Inflammatory macrophage treated with lipopolysaccharide for 4 hours (primary cell): ENCODE data around the gene ACOXL.
A peak's percentile ranks its signal among the peaks of the same experiment; 100 is the strongest.
"Not testable (repeated sequence)": the region's sequence is repeated elsewhere in the genome, so short reads cannot be mapped to it uniquely, and the experiment has no call there.

Experiments used
- DNase-seq: peaks from one replicate; pipeline ENCODE4 v3.0.0-alpha.2; 2020

ACOXL gene

DNA sequence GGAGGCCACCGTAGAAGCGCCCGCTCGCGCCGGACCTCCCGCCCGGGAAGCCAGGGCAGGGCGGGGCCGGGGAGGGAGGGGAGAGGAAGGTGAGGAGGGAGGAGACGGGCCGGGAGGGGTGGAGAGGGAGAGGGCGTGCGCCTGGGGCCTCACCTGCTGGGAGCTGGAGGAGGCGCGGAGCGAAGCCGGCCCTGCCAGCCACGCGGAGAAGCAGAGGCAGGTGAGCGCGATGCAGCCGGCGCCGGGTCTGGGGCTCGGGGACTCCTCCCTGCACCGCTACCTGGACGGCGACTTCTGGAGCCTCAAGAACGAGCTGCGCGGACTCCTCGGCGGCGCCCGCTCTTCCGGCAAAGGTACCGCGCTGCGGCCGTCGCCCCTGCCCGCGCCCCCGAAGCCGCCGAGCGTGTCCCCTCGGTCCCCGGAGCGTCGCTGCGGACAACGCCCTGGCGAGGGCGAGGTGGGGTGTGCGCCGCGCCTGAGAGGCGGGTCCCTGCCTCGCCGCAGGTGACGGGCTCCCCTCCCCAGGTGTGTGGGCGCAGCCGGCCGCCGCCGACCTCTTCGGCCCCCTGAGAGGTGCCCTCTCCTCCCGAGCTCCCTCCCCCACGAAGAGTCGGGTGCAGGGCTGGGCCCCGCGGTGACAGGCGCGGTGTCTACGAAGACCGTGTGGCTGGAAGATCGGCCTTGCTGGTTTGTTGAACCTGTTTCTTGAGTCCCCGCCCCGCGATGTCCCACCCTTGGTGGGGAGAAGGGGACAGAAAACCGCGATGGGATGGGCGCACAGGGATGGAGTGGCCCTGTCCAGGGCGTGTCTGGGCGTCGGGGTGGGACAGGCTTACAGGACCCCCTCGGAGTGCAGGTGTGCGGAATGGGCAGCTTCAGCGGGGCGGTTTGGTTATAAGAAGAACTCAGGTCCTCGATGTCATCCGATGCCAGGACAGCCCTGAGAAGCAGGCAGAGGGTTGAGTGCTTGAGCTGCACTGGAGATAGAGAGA lies at the start of gene ACOXL:
Gene ACOXL (plus strand): TSS at position 152 of the 992 bp plus-strand sequence. CDS start 35,817 bp downstream, outside the sequence.
- no peak for DNase-seq

DNA sequence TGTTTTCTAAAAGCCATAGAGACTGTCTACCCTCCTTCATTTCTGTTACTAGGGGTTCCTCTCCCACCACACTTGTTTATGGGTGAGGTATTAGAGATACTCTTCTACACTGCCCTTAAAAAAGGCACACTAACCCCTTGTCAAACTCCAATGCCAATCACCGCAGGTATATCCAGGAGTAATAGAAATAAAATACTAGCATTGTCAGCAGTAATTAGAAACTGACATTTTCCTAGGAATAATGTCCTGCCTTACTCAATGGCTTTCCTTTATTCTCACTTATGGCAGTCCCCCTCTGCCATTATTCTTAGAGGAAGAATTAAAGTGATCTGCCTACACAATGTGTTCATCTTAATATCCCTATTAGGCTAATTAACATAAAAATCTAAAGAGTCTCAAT lies 49.5 kb upstream of the ACOXL start:
- DNase-seq, result no peak

DNA sequence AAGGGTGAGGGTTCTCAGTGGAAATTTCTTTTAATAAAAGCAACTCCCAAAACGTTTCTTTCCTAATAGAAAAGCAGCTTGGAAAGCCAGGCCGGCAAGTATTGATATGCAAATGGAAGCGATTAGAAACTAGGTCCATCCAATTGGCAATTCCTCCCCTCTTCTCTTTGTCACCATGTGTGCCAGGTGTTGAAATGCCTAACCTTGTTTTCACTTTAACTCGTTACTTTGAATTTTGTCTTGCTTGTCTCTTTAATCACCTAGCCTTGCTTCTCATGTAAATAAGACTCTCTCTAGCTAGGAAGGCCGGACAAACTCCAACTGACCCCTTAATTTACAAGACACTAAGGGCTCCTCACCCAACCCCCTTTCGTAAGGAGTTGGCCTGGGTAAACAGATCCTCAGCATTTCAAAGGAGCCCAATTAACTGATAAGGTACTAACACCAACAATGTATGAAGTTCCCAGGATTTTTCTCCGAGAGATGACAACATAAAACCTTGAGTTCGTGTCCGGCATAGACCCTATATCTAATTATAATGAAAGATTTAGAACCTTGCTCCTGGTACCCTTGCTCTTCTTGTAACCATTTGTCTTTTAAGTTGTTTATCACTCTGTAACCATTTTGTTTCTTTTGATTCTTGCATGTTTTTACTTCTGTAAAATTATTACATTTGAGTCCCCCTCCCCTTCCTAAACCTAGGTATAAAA lies 44.4 kb upstream of the ACOXL start:
- DNase-seq, result not testable (repeated sequence)

DNA sequence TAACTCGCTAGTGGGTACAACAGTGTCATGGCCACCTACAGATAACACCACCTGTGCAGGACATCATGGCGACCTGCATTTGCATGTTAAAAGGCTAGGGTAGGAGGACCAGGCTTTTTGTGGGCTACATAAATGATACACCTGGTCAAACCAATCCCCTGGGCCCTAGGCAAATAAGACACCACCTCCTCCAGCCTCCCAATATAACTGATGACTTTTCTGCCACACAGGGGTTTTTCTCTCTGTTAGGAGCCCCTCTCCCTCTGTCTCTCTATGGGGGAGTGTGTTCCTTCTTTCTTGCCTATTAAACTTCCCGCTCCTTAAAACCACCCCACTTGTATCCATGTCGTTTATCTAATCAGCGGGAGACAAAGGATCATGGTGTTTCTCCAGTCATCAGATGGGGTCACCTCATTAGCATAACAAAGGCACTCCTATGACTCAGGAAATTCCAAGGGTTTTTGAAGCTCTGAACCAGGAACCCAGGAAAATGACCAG lies 43.7 kb upstream of the ACOXL start:
- DNase-seq, result no peak

DNA sequence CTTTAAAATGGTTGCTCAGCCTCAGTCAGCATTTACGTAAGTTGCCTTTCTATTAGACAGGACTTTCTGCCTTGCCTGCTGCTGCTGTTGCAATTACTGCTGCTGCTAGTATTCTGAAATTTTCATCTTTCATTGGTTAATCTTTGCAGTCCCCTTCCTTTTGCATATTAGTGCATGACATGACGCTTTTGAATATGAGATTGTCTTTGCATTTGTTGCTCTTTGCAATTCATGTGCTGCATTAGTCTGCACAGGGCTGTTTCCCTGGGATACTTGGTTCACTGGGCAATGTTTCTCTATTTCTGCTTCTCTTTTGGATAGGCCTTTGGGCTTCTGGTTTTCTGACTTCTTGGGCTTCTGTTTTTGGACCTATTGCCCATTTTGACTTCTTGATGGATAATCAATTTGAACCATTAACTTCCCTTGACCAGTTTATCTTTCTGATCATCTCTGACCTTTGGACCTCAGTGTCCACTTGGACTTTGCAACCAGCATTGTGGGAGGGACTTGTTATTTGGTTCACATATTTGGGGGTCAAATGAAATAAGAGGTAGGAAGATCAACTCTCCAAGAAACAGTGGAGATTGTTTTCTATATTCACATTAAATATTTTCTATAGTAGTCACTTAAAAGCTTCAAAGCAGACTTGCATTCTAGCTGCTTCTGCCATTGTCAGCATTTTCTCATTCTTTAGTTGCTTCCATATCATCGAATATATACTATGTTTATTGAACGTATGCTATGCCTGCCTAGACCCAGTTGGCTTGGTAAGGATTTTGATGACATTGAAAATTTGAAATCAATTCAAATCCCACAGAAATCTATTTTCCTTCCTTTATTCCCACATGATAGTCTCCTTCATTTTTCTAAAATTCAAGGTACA lies 42.0 kb upstream of the ACOXL start:
- DNase-seq, result no peak

DNA sequence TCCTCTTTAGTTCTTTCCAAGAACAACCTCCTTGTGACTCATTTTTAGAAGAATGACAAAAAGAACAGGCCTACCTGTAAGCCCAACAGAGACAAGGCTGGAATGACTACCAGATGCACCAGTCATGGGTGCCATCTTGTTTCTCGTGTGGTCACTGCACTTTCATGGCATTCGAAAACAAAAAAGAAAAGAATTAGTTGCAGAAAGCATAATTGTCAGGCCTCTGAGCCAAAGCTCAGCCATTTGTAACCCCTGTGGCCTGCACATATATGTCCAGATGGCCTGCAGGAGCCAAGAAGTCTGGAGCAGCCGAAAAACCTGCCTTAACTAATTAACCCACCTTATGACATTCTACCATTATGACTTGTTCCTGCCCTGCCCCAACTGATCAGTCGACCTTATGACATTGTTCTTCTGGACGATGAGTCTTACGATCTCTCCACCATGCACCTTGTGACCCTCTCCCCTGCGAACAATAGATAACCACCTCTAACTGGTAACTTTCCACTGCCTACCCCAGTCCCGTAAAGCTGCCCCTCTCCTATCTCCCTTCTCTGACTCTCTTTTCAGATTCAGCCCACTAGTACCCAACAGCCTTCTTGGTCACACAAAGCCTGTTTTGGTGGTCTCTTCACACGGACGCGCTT lies 40.6 kb upstream of the ACOXL start:
- no peak for DNase-seq

DNA sequence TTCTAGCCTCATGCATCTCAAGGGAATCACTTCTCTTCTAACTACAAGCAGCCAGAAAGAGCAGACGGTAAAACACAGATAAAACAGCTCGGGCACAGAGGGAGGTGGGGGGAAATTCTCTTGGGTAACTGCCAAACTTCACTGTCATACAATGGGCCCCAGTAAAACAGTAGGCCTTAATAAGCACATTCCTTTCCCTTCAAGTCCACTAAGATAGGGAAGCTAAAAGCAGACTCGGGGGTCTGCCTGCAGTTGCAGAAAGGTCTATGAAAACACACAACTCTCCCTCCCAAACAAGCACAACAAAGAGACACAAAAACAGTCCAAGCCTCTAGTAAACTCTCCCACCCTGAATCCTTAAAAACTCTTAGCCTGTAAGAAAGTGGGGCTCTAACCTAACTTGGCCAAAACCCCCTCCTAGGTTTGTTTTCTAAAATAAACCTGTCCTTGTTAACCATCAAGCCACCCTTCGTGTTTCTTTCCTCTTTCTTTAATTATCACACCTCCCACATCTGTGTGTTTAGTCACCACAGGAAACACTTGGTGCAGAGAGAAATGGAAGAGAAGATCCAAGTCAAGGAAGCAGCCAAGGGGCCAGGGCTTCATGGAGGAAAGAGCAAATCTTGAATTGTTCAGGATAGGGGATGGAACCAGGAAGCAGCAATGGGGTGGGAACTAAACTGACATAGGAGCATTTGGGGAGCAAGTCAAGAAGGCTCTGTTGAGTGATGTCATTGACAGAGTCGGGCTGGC lies 37.1 kb upstream of the ACOXL start:
- not testable (repeated sequence) for DNase-seq

DNA sequence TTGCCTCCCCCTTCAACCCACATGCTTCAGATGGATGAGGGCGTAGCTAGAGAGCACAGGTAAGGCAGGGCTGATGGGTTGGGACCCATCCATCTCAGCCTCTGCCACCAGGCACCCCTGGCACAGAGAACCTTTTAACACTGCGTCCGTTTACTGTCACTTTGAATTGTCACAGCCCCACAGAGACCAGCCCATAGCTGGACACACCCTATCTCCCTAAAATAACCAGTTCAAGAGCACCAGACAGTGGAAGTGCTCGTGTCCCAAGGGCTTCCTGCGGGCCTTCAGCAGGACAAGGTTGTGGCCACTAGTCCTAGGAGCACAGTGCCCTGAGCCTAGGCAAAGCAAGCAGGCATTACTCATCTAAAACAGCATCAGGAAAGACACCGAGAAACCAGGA lies 34.1 kb upstream of the ACOXL start:
- not testable (repeated sequence) for DNase-seq

DNA sequence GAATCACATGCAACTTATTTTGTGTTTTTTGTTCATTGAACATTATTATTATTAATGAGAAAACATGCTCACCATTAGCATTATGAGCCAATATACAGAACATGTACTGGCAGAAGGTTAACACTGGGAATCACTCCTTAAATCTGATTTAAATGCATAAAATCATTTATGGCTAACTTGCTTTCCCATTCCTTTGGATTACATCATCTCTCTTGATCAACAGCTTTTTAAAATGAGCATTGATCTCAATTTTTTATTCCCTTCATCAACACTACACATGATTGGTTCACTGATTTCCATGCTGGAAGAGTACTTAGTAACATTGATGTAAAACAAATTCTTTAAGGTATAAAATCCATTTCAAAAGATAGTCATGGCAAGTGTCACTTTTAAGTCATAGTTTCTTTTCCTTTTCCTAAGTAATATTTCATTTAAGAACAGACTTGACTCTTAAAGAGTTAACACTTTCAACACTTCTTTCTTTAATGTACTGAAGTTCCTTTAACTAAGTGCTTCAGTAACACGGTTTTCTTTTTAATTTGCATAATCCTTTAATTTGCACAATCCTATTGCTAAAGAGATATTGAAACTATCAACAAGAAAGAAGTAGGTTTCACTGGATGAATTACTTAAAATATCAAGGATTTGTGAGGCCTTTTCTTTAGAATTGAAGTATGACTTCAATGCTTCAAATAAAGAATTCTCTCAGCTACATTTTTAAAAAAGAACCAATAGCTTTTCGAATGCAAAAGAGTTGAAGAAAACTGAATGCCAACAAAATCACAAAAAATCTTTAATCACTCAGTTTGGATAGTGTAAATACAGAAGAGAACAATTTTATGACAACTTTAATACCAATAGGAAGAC lies 29.6 kb upstream of the ACOXL start:
- peak; percentile 91 for DNase-seq

DNA sequence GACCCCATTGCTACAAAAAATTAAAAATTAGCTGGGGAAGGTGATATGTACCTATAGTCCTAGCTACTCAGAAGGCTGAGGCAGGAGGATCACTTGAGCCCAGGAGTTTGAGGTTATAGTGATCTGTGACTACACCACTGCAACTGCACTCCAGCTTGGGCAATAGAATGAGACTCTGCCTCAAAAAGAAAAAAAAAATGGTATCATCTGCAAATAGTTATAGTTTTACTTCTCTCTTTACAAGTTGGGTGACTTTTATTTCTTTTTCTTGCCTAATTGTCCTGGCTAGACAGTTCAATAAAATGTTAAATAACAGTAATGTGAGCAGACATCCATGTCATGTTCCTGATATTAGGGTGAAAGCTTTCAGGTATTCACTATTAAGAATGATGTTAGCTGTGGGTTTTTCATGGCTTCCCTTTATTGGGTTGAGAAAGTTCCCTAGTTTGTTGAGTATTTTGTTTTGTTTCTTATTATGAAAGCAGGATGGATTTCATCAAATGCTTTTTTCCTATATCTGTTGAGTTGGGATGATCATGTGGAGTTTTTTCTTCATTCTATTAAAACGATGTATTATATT lies 24.9 kb upstream of the ACOXL start:
- DNase-seq, result peak; percentile 74

DNA sequence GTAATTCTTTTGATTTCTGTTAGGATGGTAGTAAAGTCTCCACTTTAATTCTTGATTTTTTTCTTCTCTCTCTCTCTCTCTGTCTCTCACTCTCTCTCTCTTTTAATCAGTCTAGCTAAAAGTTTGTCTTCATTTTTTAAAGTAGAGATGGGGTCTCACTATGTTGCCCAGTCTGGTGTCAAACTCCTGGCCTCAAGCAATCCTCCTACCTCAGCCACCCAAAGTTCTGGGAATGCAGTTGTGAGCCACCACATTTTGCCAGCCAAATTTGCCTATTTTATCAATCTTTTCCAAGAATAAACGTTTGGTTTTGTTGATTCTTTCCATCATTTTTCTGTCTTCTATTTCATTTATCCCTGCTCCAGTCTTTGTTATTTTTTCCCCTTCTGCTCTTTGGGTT lies 23.9 kb upstream of the ACOXL start:
- no peak for DNase-seq

DNA sequence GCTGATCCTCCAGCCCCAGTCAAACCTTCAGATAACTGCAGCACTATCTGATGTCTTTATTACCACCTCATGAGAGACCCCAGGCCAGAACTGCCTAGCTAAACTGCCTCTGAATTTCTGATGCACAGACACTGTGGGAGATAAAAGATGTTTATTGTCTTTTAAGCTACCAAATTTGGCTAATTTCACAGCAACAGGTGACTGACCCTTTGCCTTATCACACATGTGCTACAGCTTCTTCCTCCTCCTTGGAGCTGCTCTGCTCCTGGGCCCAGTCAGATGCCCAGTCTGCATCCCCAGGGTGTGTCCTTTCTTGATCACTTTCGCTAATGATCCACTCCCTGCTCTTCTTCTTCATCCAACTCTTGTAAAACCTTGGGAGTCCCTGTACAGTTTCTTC lies 19.6 kb upstream of the ACOXL start:
- DNase-seq, result no peak

DNA sequence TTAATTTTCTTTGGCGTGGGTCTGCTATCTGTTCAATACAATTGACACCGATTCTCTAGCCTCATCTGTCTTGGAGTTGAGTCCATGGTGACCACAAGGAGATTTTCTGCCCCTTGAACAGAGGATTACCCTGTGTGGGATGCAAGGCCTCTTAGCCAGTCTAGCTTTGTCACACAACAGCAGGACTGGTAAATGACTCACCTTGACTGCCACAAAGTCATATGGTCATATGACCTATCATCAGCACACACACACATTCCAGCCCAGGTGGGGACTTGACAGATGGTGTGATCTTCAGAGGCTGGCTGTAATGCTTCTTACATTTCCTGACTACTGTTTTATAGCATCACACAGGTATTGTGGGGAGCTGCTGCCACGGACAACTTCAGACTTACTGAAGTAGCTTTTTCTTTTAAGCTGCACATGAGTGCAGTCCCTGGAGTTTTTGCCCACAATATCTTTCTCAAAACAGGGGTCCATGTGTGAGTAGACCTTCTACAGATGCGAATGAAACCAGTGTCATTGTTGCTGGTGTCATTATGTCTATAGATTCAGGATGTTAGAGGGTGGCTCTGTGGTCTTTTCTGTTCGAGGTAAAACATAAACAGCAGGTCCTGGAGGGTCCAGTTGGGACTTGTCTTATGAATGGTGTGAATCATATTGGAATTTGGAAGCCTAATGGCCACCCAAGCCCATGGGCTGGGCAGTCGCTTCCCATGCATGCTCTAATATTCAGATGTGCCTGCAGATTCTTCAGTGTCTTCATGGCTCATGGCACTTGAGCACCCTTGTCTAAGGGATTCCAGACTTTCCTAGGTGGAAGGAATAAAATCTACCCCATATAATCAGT lies 18.6 kb upstream of the ACOXL start:
- no peak for DNase-seq

DNA sequence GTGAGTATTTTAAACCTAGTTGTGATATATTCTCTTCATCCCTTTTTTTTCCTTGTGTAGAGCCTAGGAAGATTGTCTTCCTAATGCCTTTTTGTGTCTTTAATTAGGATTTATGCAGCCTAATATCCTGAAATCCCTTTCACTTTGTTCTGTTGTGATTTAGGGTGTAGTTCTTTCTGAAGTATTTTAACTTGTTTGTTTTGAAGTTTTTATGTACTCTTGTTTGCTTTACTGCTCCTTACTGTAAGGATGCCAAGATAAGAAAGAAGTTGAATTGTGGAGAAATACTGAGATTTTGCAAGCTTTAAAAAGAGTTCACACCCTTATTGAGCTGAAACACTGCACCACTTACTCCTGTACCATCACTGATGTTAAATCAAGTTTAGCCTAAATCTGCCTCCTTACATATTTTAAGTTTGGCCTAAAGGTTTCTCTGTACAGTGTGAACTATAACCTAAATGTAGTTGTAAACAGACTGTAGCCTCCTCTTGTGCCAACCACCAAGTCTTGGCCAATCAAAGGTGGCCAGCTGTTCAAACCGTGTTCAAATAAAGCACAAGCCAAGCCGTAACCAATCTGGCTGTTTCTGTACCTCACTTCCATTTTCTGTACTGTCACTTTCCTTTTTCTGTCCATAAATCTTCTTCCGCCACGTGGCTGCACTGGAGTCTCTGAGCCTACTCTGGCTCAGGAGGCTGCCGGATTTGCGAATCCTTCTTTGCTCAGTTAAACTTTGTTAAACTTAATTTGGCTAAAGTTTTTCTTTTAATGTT lies 17.7 kb upstream of the ACOXL start:
- peak; percentile 42 for DNase-seq

DNA sequence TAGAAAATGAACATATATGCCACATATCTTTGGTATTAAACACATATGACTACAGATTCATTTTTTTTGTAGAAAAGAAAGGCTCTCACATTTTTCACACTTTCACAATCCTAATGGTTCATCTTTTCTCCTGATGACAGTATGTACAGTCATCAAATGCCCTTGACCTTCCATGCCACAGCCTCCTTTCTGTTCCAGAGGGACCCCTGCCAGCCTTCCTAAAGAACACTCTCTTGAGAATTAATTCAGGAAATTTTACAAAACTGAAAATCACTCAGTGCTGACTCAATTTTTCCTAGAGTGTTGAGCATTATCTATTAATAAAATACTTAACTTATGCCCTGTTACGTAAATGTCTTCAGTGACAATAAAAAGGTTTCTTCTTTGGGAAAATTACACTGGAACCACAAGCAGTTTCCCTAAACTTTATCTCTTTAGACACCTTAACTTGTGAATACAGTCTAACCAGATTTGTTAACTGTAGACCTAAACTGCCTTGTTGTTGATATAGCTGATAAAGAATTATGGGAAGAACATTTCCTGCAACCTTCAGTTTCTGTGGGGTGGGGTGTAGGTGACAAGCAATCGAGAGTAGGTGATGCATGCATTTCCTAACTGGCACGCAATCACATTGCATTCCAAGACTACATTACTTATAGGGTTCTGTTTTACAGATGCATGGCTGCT lies 15.3 kb upstream of the ACOXL start:
- DNase-seq, result peak; percentile 22

DNA sequence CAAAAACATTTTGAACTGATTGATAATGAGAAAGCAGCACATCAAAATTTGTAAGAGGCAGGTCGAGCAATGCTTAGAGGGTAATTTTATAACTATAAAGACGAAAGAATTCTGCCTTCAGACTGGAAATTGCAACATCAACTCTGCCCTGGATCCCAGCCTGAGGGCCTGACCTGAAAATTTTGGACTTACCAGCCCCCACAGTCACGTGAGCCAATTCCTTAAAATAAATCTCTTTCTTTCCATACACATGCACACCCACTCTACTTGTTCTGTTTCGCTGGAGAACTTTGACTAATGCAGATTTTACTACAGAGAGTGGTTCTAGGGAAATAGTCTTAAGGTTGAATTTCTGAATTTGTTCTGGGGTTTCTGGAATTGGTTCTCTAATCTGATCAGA lies 14.6 kb upstream of the ACOXL start:
- DNase-seq, result no peak

DNA sequence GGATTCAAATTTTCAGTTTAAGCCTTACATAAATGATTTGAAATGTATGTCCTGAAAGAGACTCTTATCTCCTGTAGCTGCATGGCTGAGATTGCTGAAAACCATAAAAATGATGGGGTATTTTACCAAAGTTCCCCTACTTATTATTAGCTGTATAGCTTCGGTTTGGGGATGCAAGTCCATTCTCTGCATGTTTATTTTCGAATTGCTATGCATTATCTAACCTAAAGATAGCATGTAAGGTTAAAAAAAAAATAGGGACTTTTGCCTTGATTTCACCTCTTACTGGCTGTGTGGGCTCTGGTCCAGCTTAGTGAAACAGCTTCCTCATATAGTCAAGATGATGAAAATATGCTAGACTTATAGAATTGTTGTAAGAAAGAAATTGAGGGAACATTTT lies 14.0 kb upstream of the ACOXL start:
- DNase-seq, result no peak

DNA sequence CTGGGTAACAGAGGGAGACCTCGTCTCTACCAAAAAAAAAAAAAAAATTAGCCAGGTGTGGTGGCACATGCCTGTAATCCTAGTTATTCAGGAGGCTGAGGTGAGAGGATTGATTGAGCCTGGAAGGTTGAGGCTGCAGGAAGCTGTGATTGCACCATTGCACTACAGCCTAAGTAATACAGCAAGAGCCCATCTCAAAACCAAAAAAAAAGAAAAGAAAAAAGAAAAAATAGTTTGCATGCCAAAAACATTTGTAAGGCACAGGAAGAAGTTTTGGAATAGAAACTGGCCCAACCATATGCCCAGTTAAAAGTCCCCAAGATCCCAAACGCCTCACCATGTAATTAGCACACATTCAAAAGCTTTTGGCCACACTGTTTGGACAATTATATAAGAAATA lies 13.4 kb upstream of the ACOXL start:
- DNase-seq, result no peak
